Uterus (tissue), 2 donors: Measurements from ENCODE around the gene TIMP1.

Experiments used
- POLR2A ChIP-seq, 2 donors: fragments of 450-650 bp; IDR thresholded peaks; one replicate each; pipeline ENCODE4 v1.6.1; 2016; ENCODE audit warnings: antibody characterized with exemption in 2 of 2, mild to moderate bottlenecking in 1 of 2, moderate library complexity in 1 of 2
- TF ChIP-seq, protein P1 (sequence below), 4 experiments: fragments of 200-600 bp in 2 of 4; fragments of 450-650 bp in 2 of 4; sonication (generic) in 2 of 4; IDR thresholded peaks; one replicate each; pipeline ENCODE4 v1.5.1; 2016 to 2019; ENCODE audit warnings: antibody characterized with exemption in 4 of 4, mild to moderate bottlenecking in 2 of 4, moderate library complexity in 1 of 4

DNA sequence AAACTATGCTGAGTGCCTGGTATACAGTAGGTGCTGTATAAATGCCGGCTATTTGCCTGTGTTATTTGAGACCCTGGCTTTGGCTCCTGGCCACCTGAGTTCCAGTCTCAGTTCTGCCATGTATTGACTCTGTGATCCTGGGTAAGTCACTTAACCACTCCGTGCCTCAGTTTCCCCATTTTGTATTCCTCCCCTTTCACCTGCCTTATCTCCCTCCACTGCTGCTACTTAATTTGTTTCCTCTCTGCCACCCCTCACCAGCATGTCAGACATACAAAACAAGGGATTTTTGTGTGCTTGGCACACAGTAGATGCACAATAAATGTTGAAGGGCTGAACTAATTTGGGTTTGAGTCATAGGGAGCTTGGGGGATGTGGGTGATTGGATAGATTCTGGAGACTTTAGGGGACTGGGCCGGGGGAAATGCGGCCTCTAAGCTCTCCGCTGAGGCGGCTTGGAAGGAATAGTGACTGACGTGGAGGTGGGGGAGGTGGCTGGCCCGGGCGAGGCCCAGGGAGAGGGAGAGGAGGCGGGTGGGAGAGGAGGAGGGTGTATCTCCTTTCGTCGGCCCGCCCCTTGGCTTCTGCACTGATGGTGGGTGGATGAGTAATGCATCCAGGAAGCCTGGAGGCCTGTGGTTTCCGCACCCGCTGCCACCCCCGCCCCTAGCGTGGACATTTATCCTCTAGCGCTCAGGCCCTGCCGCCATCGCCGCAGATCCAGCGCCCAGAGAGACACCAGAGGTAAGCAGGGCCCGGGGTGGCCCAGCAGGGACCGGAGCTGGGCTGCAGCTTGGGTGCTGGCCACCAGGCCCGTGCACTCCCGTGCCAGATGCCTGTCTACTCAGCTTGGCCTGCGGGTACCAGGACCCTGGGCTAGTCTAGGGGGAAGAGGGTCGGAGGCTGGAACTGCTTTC is at the start of gene TIMP1:
- TF ChIP-seq POLR2A (IDR thresholded peaks at IDR 0.05): peak; percentile 18 to 58
- TF ChIP-seq, protein P1, sequence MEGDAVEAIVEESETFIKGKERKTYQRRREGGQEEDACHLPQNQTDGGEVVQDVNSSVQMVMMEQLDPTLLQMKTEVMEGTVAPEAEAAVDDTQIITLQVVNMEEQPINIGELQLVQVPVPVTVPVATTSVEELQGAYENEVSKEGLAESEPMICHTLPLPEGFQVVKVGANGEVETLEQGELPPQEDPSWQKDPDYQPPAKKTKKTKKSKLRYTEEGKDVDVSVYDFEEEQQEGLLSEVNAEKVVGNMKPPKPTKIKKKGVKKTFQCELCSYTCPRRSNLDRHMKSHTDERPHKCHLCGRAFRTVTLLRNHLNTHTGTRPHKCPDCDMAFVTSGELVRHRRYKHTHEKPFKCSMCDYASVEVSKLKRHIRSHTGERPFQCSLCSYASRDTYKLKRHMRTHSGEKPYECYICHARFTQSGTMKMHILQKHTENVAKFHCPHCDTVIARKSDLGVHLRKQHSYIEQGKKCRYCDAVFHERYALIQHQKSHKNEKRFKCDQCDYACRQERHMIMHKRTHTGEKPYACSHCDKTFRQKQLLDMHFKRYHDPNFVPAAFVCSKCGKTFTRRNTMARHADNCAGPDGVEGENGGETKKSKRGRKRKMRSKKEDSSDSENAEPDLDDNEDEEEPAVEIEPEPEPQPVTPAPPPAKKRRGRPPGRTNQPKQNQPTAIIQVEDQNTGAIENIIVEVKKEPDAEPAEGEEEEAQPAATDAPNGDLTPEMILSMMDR (IDR thresholded peaks at IDR 0.05): peak in 1 of 4 experiments; percentile 16
